HG02763 (cell line): ENCODE measurements around the gene ILF3.

Source experiments
- ATAC-seq: cut with Tn5 transposase; IDR thresholded peaks from one replicate; pipeline ENCODE4 v1.9.1; 2021; ENCODE audit warnings: mild to moderate bottlenecking, moderate library complexity; ENCODE audit not compliant: unreplicated experiment

The ILF3 gene

GRCh38 chr19:10653732-10654609, at the start of gene ILF3:
TSS of gene ILF3 (plus strand) at chr19:10654346. CDS start at chr19:10670606, 16,260 bp downstream.
- peak; percentile 73 for ATAC-seq

- ATAC-seq = no peak
Observed at GRCh38 chr19:10604460-10604980, 49.6 kb upstream of the ILF3 start.

GRCh38 chr19:10611907-10612306, 42.2 kb upstream of the ILF3 start:
- ATAC-seq = no peak

GRCh38 chr19:10612499-10613119, 41.5 kb upstream of the ILF3 start:
- no peak for ATAC-seq

GRCh38 chr19:10615429-10616023, 38.6 kb upstream of the ILF3 start:
- ATAC-seq = no peak

GRCh38 chr19:10617409-10618121, 36.6 kb upstream of the ILF3 start:
- ATAC-seq = no peak

GRCh38 chr19:10618846-10619245, 35.3 kb upstream of the ILF3 start:
- no peak for ATAC-seq

- no peak for ATAC-seq
Observed at GRCh38 chr19:10620786-10621185, 33.4 kb upstream of the ILF3 start.

GRCh38 chr19:10621966-10622365, 32.2 kb upstream of the ILF3 start:
- no peak for ATAC-seq

- ATAC-seq = no peak
Observed at GRCh38 chr19:10624585-10624984, 29.6 kb upstream of the ILF3 start.

GRCh38 chr19:10625003-10625761, 29.0 kb upstream of the ILF3 start, which contains the start of gene SLC44A2:
TSS of gene SLC44A2 (plus strand) at chr19:10625553. CDS start at chr19:10625634, 81 bp downstream.
- no peak for ATAC-seq

- no peak for ATAC-seq
Observed at GRCh38 chr19:10625762-10626138, 28.4 kb upstream of the ILF3 start.

GRCh38 chr19:10631874-10632273, 22.3 kb upstream of the ILF3 start:
- no peak for ATAC-seq

GRCh38 chr19:10634430-10634829, 19.7 kb upstream of the ILF3 start:
- no peak for ATAC-seq

- no peak for ATAC-seq
Observed at GRCh38 chr19:10634963-10635362, 19.2 kb upstream of the ILF3 start.

- ATAC-seq = no peak
Observed at GRCh38 chr19:10636304-10636972, 17.7 kb upstream of the ILF3 start.

GRCh38 chr19:10637894-10638293, 16.3 kb upstream of the ILF3 start:
- no peak for ATAC-seq

- no peak for ATAC-seq
Observed at GRCh38 chr19:10639836-10640235, 14.3 kb upstream of the ILF3 start.

GRCh38 chr19:10640361-10640760, 13.8 kb upstream of the ILF3 start:
- ATAC-seq = no peak

- no peak for ATAC-seq
Observed at GRCh38 chr19:10641248-10641647, 12.9 kb upstream of the ILF3 start.
